M059J (cell line): Measurements from ENCODE around the gene ADAMTS7. TPM values are rescaled to one million over a fixed set of nuclear protein-coding genes. Genes with fewer than 3 reads are reported as not detected.
"Not testable (repeated sequence)": the region's sequence is repeated elsewhere in the genome, so short reads cannot be mapped to it uniquely, and the experiment has no call there.

ENCODE experiments used
- DNase-seq: peaks from one replicate; pipeline ENCODE4 v3.0.0-alpha.2; 2012; ENCODE audit warnings: low read depth
- total RNA-seq: library from RNA; depleted of rRNA; stranded (reverse); fragments of >200 nt; shearing (Covaris generic); gene quantifications from 2 replicates; pipeline ENCODE4 v1.2.3, GENCODE V29; 2014

The ADAMTS7 gene
- total RNA-seq, 1 experiment from 2014 or later, result 0.79 TPM

- DNase-seq, result not testable (repeated sequence)
Observed at GRCh38 chr15:78753359-78753659, 58.0 kb downstream of the ADAMTS7 start.

- DNase-seq, result no peak
Observed at GRCh38 chr15:78752492-78753358, 58.5 kb downstream of the ADAMTS7 start.

GRCh38 chr15:78751602-78751979 lies 59.7 kb downstream of the ADAMTS7 start:
- no peak for DNase-seq

GRCh38 chr15:78750974-78751601 lies 60.2 kb downstream of the ADAMTS7 start:
- peak; percentile 79 for DNase-seq

GRCh38 chr15:78750566-78750965 lies 60.7 kb downstream of the ADAMTS7 start:
- DNase-seq, result peak; percentile 52

GRCh38 chr15:78749831-78750230 lies 61.4 kb downstream of the ADAMTS7 start:
- DNase-seq, result no peak

- not testable (repeated sequence) for DNase-seq
Observed at GRCh38 chr15:78747877-78748276, 63.4 kb downstream of the ADAMTS7 start.

- DNase-seq, result not testable (repeated sequence)
Observed at GRCh38 chr15:78741674-78742073, 69.6 kb downstream of the ADAMTS7 start.

- DNase-seq, result no peak
Observed at GRCh38 chr15:78740904-78741274, 70.4 kb downstream of the ADAMTS7 start.

- peak; percentile 31 for DNase-seq
Observed at GRCh38 chr15:78739996-78740903, 71.0 kb downstream of the ADAMTS7 start.

GRCh38 chr15:78739206-78739605 lies 72.1 kb downstream of the ADAMTS7 start:
- DNase-seq, result no peak

- peak; percentile 51 for DNase-seq
Observed at GRCh38 chr15:78737931-78738558, 73.2 kb downstream of the ADAMTS7 start.

- no peak for DNase-seq
Observed at GRCh38 chr15:78737187-78737820, 74.0 kb downstream of the ADAMTS7 start.

- DNase-seq, result not testable (repeated sequence)
Observed at GRCh38 chr15:78736286-78736685, 75.0 kb downstream of the ADAMTS7 start.

GRCh38 chr15:78734451-78735064 lies 76.7 kb downstream of the ADAMTS7 start:
- DNase-seq, result no peak

- no peak for DNase-seq
Observed at GRCh38 chr15:78732634-78733033, 78.6 kb downstream of the ADAMTS7 start.

GRCh38 chr15:78730955-78731354 lies 80.3 kb downstream of the ADAMTS7 start:
- no peak for DNase-seq

GRCh38 chr15:78728427-78728826 lies 82.8 kb downstream of the ADAMTS7 start:
- DNase-seq, result peak; percentile 35

GRCh38 chr15:78727561-78727960 lies 83.7 kb downstream of the ADAMTS7 start:
- peak; percentile 64 for DNase-seq

- DNase-seq, result peak; percentile 65
Observed at GRCh38 chr15:78726870-78727551, 84.3 kb downstream of the ADAMTS7 start.
